Measurements from ENCODE around the gene GSN. TPM values are rescaled to one million over a fixed set of nuclear protein-coding genes. Genes with fewer than 3 reads are reported as not detected.

Gene GSN
- total RNA-seq, 1 experiment from 2014 or later, result 100 TPM

GRCh38 chr9:121350036-121350435, 82.1 kb downstream of the GSN start:
- H3K36me3 ChIP-seq (ENCODE audit: control insufficient read depth, insufficient read depth, low read length), result no peaks in the 10 kb centered on the region
- no TSS peak for BruUV-seq (replicated peaks)
- H3K27ac Mint-ChIP-seq (ENCODE audit: unreplicated experiment), result no peak overlapping the region
- H3K4me3 ChIP-seq (ENCODE audit: low read depth, low read length), result no peak overlapping the region
- POLR2A ChIA-PET, result no interaction called here
- H3K9me3 ChIP-seq, result no peaks in the 10 kb centered on the region
- intact Hi-C loops (cut with micrococcal nuclease; ENCODE audit: unreplicated experiment), result no loop called here
- no peaks in the 10 kb centered on the region for H3K27me3 Mint-ChIP-seq (ENCODE audit: insufficient read depth, unreplicated experiment)
- H3K27me3 ChIP-seq (replicated peaks; ENCODE audit: control insufficient read depth, insufficient read depth, low read length), result no peaks in the 10 kb centered on the region
- TF ChIP-seq, protein P1, sequence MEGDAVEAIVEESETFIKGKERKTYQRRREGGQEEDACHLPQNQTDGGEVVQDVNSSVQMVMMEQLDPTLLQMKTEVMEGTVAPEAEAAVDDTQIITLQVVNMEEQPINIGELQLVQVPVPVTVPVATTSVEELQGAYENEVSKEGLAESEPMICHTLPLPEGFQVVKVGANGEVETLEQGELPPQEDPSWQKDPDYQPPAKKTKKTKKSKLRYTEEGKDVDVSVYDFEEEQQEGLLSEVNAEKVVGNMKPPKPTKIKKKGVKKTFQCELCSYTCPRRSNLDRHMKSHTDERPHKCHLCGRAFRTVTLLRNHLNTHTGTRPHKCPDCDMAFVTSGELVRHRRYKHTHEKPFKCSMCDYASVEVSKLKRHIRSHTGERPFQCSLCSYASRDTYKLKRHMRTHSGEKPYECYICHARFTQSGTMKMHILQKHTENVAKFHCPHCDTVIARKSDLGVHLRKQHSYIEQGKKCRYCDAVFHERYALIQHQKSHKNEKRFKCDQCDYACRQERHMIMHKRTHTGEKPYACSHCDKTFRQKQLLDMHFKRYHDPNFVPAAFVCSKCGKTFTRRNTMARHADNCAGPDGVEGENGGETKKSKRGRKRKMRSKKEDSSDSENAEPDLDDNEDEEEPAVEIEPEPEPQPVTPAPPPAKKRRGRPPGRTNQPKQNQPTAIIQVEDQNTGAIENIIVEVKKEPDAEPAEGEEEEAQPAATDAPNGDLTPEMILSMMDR (IDR thresholded peaks at IDR 0.05; ENCODE audit: insufficient read depth in 1 of 2, low read depth in 1 of 2, low read length in 1 of 2, severe bottlenecking in 1 of 2, unreplicated experiment in 1 of 2), result no peak
- H3K4me3 Mint-ChIP-seq (ENCODE audit: unreplicated experiment), result no peak overlapping the region
- no peaks in the 10 kb centered on the region for H3K9me3 Mint-ChIP-seq (ENCODE audit: unreplicated experiment)
- no peaks in the 10 kb centered on the region for H3K36me3 Mint-ChIP-seq (ENCODE audit: insufficient read depth, unreplicated experiment)
- CTCF ChIA-PET, result no interaction called here
- peaks cover 6% of the 10 kb centered on the region for H3K4me1 Mint-ChIP-seq (ENCODE audit: low read depth, unreplicated experiment)
- no peak for DNase-seq
- H3K4me1 ChIP-seq, result no peaks in the 10 kb centered on the region

GRCh38 chr9:121350993-121351561, 83.1 kb downstream of the GSN start:
- Mint-ChIP-seq H3K27me3 (ENCODE audit: insufficient read depth, unreplicated experiment) (no peaks in the 10 kb centered on the region), H3K9me3 (ENCODE audit: unreplicated experiment) (no peaks in the 10 kb centered on the region), H3K27ac (ENCODE audit: unreplicated experiment) (no peak overlapping the region), H3K4me3 (ENCODE audit: unreplicated experiment) (no peak overlapping the region), H3K36me3 (ENCODE audit: insufficient read depth, unreplicated experiment) (peaks cover 2% of the 10 kb centered on the region), H3K4me1 (ENCODE audit: low read depth, unreplicated experiment) (peaks cover 9% of the 10 kb centered on the region)
- Histone ChIP-seq H3K4me3 (ENCODE audit: low read depth, low read length) (no peak overlapping the region), H3K9me3 (no peaks in the 10 kb centered on the region), H3K36me3 (ENCODE audit: control insufficient read depth, insufficient read depth, low read length) (no peaks in the 10 kb centered on the region), H3K27me3 (replicated peaks; ENCODE audit: control insufficient read depth, insufficient read depth, low read length) (no peaks in the 10 kb centered on the region), H3K4me1 (no peaks in the 10 kb centered on the region)
- intact Hi-C loops (cut with micrococcal nuclease; ENCODE audit: unreplicated experiment), result no loop called here
- POLR2A ChIA-PET, result no interaction called here
- CTCF ChIA-PET, result interaction anchor here (0.7 kb wide), 1 partner anchor 17 kb away, joined by 3 read pairs; no protein-coding TSS in a partner anchor
- TF ChIP-seq, protein P1 (IDR thresholded peaks at IDR 0.05; ENCODE audit: insufficient read depth in 1 of 2, low read depth in 1 of 2, low read length in 1 of 2, severe bottlenecking in 1 of 2, unreplicated experiment in 1 of 2), result no peak
- BruUV-seq (replicated peaks), result no TSS peak
- DNase-seq, result no peak

DNA sequence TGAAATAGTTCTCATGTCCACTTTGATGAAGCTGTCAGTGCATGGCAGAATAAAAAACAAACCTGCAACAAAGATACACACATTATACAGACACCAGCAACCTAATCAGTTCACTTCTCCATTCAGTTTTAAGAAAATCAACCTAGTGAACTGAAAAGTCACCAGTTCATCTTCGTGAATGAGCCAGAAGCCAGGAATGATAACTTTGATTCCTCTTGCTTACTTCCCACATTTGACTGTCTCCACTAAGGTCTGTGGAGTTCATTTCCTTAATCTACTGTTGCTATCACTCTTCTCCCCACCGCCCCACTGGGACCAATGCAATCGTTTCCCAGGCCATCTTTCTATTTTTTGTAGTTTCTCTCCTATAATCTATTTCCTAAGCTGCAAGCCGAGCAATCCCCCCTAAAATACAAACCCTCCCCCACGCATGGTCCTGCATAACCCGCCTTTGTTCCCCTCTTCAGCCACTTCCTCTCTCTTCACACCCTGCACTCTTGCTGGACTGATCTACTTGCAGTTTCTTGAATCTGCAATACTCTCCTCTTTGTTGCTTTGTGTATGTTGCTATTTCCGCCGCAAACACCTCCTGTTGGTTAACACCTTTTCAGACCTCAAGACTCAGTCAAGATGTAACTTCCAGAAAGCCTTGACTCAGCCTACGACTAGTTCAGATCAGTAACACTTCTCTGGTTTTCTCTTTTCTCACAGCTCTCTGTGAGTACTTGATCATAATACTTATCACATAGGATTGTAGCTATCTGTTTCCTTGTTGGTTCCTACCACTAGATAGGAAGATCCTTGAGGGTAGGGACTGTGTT, 85.5 kb downstream of the GSN start:
- no TSS peak for BruUV-seq (replicated peaks)
- H3K9me3 Mint-ChIP-seq (ENCODE audit: unreplicated experiment), result no peaks in the 10 kb centered on the region
- intact Hi-C loops (cut with micrococcal nuclease; ENCODE audit: unreplicated experiment), result no loop called here
- no peak for DNase-seq
- H3K36me3 ChIP-seq (ENCODE audit: control insufficient read depth, insufficient read depth, low read length), result no peaks in the 10 kb centered on the region
- TF ChIP-seq, protein P1 (IDR thresholded peaks at IDR 0.05; ENCODE audit: insufficient read depth in 1 of 2, low read depth in 1 of 2, low read length in 1 of 2, severe bottlenecking in 1 of 2, unreplicated experiment in 1 of 2), result no peak
- H3K9me3 ChIP-seq, result no peaks in the 10 kb centered on the region
- CTCF ChIA-PET, result no interaction called here
- no peak overlapping the region for H3K27ac Mint-ChIP-seq (ENCODE audit: unreplicated experiment)
- H3K27me3 Mint-ChIP-seq (ENCODE audit: insufficient read depth, unreplicated experiment), result no peaks in the 10 kb centered on the region
- peaks cover 16% of the 10 kb centered on the region for H3K4me1 Mint-ChIP-seq (ENCODE audit: low read depth, unreplicated experiment)
- no peak overlapping the region for H3K4me3 ChIP-seq (ENCODE audit: low read depth, low read length)
- H3K27me3 ChIP-seq (replicated peaks; ENCODE audit: control insufficient read depth, insufficient read depth, low read length), result no peaks in the 10 kb centered on the region
- H3K4me1 ChIP-seq, result no peaks in the 10 kb centered on the region
- no peak overlapping the region for H3K4me3 Mint-ChIP-seq (ENCODE audit: unreplicated experiment)
- H3K36me3 Mint-ChIP-seq (ENCODE audit: insufficient read depth, unreplicated experiment), result peaks cover 6% of the 10 kb centered on the region
- POLR2A ChIA-PET, result no interaction called here
